C4-2B (cell line): ENCODE measurements around the gene IL23R.
A peak's percentile ranks its signal among the peaks of the same experiment; 100 is the strongest.

Experiments used
- H3K27ac ChIP-seq: fragments of 450-650 bp; 2 replicates; pipeline ENCODE4 v1.5.1; 2017
- ZFX ChIP-seq: fragments of 450-650 bp; IDR thresholded peaks from 2 replicates; pipeline ENCODE4 v1.6.1; 2017
- TF ChIP-seq, protein P1 (sequence below): fragments of 450-650 bp; conservative IDR thresholded peaks from 2 replicates; pipeline ENCODE4 v1.5.1; 2017; ENCODE audit warnings: mild to moderate bottlenecking

The IL23R gene

DNA sequence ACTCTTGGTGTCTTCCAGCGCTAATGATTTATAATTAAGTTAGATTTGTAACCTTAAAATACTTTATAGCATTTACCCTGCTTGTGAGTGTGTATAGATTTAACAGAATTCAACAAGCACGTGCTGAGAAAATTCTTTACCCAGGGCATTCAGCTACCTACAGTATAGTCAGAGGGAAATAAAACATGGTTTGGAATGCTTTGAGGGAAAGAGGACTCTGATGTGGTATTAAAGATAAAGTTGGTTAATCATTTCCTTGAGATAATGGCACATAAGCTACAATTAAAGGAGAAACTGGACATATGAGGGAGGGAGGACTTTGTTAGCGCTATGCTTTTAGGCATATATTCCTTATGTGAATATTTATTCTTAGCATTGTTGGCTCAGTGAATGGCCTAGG is 115.0 kb downstream of the IL23R start:
- no peak overlapping the region for H3K27ac ChIP-seq
- TF ChIP-seq, protein P1, sequence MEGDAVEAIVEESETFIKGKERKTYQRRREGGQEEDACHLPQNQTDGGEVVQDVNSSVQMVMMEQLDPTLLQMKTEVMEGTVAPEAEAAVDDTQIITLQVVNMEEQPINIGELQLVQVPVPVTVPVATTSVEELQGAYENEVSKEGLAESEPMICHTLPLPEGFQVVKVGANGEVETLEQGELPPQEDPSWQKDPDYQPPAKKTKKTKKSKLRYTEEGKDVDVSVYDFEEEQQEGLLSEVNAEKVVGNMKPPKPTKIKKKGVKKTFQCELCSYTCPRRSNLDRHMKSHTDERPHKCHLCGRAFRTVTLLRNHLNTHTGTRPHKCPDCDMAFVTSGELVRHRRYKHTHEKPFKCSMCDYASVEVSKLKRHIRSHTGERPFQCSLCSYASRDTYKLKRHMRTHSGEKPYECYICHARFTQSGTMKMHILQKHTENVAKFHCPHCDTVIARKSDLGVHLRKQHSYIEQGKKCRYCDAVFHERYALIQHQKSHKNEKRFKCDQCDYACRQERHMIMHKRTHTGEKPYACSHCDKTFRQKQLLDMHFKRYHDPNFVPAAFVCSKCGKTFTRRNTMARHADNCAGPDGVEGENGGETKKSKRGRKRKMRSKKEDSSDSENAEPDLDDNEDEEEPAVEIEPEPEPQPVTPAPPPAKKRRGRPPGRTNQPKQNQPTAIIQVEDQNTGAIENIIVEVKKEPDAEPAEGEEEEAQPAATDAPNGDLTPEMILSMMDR, result no peak
- no peak for TF ChIP-seq ZFX

- no peak for TF ChIP-seq ZFX
- TF ChIP-seq, protein P1, result no peak
- H3K27ac ChIP-seq, result no peak overlapping the region
These were observed 119.7 kb downstream of the IL23R start for GRCh38 chr1:67285780-67286488.

- TF ChIP-seq, protein P1, result no peak
- TF ChIP-seq ZFX, result no peak
These were observed 124.0 kb downstream of the IL23R start for GRCh38 chr1:67290236-67290635.

GRCh38 chr1:67294836-67295617 is 128.8 kb downstream of the IL23R start:
- no peak overlapping the region for H3K27ac ChIP-seq
- TF ChIP-seq ZFX, result no peak
- TF ChIP-seq, protein P1, result no peak

More at GRCh38 chr1:67290236-67290635, 124.0 kb downstream of the IL23R start:
- no peak overlapping the region for H3K27ac ChIP-seq

DNA sequence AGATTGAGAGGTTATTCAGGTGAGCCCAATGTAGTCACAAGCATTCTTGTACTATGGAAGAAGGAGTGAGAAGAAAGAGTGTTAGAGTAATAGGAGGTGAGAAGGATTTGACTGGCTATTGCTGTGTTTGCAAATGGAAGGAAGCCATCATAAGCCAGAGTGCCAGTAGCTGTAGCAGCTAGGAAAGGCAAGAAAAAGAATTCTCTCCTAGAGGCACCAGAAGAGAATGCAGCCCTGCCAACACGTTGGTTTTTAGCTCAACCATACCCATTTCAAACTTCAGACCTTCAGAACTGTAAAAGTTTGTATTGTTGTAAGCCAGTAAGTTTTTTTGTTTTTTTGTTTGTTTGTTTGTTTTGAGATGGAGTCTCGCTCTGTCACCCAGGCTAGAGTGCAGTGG is 132.5 kb downstream of the IL23R start:
- no peak for TF ChIP-seq ZFX
- TF ChIP-seq, protein P1, result peak; percentile 22

GRCh38 chr1:67299296-67299695 is 133.0 kb downstream of the IL23R start:
- TF ChIP-seq, protein P1, result no peak
- no peak for TF ChIP-seq ZFX
- no peak overlapping the region for H3K27ac ChIP-seq

More for the DNA sequence above, 132.5 kb downstream of the IL23R start:
- no peak overlapping the region for H3K27ac ChIP-seq

- TF ChIP-seq, protein P1, result no peak
- TF ChIP-seq ZFX, result no peak
- no peak overlapping the region for H3K27ac ChIP-seq
These were observed 134.3 kb downstream of the IL23R start for GRCh38 chr1:67300561-67300960.
